H1 (cell line): ENCODE measurements around the gene RAB11FIP3.

Source experiments
- HDAC6 ChIP-seq: IDR thresholded peaks from one replicate; pipeline ENCODE4 v1.7.1; 2012; ENCODE audit warnings: low read depth, mild to moderate bottlenecking, inconsistent platforms, low read length, moderate library complexity
- RAD21 ChIP-seq, 2 experiments: IDR thresholded peaks in 1 of 2; conservative IDR thresholded peaks in 1 of 2; 2 replicates each; pipeline ENCODE4 v1.6.1; 2011; ENCODE audit warnings: low read depth in 2 of 2, low read length in 2 of 2, improper control_type of control experiment in 1 of 2, inconsistent platforms in 1 of 2, mild to moderate bottlenecking in 1 of 2, moderate library complexity in 1 of 2

DNA sequence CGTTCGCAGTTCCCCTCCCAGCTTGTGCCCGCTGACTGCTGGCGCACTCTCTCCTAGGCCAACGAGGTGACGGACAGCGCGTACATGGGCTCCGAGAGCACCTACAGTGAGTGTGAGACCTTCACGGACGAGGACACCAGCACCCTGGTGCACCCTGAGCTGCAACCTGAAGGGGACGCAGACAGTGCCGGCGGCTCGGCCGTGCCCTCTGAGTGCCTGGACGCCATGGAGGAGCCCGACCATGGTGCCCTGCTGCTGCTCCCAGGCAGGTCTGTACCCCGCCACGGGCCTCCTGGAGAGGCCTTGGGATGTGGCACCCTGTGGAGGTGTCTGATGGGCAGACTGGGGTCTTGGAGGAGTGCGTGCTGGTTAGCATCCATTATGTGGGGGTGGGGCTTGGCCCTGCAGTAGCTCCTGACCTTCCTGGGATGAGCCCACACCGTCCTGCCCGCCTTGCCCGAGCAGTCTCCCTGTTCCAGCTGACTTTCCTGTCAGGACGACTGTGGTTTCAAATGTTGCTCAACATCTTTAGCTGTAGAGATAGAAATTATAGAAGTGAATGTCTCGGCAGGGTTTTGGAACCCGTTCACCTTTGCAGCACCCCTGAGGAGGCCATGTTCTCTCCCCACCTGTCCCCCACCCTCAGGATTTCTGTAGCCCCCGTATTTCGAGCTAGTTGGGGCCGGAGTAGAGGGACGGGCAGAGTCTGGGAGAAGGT is 57.2 kb downstream of the RAB11FIP3 start:
- TF ChIP-seq RAD21 (IDR thresholded peaks at IDR 0.05 in 1 of 2, conservative IDR thresholded peaks at IDR 0.05 in 1 of 2; ENCODE audit: low read depth in 2 of 2, low read length in 2 of 2) (no peak), HDAC6 (no peak)
